NCI-H2081 (cell line): ENCODE data around the gene ATXN1.

ENCODE experiments used
- DNase-seq, 2 experiments: peaks; one replicate each; lab custom pipeline; 2025; lab: John Stamatoyannopoulos, UW

The ATXN1 gene

GRCh38 chr6:16673011-16673797 lies 88.1 kb downstream of the ATXN1 start:
- DNase-seq = no peak

GRCh38 chr6:16671302-16672289 lies 89.7 kb downstream of the ATXN1 start:
- DNase-seq = no peak

DNA sequence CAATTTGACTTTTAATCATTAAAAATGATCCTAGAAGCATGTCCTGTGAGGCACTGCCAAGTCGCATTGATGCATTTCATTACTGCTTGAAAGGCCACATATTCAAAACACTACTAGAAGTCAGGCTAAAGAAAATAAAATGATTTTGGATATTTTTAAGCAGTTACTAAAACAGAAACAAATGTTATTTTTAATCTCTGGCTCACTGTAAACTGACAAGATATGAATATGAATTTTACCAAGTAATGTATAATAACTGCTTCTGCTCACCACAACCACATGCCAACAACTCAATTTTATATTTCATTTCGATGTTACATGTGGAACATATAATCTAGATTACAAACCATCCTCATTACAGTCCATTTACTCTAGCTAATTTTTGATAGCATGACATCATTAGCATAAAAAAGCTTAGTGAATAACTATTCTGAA lies 90.6 kb downstream of the ATXN1 start:
- DNase-seq = no peak

GRCh38 chr6:16670183-16670582 lies 91.1 kb downstream of the ATXN1 start:
- DNase-seq = no peak

GRCh38 chr6:16669227-16669626 lies 92.0 kb downstream of the ATXN1 start:
- peak in 1 of 2 experiments; percentile 12 for DNase-seq

DNA sequence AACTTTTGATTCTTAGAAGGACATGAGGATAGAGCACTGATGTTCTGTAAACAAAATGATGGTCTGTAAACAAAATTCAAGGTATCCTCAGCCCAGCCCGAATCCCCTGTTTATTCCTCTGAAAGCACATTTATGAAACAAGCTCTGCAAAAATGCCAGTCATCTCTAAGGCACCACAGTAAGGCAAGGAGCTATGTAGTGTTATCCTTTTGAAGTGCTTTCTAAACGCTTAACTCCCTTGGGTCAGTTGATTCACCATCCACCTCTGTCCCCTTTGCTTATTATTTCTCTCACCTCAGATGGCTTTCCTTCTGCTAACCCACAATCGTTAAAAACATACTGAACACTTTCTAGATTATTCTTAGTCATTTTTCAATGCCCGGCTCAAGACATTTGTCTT lies 93.8 kb downstream of the ATXN1 start:
- no peak for DNase-seq

- no peak for DNase-seq
Measured at GRCh38 chr6:16665992-16666391, 95.3 kb downstream of the ATXN1 start.

- no peak for DNase-seq
Measured at GRCh38 chr6:16665182-16665581, 96.1 kb downstream of the ATXN1 start.

DNA sequence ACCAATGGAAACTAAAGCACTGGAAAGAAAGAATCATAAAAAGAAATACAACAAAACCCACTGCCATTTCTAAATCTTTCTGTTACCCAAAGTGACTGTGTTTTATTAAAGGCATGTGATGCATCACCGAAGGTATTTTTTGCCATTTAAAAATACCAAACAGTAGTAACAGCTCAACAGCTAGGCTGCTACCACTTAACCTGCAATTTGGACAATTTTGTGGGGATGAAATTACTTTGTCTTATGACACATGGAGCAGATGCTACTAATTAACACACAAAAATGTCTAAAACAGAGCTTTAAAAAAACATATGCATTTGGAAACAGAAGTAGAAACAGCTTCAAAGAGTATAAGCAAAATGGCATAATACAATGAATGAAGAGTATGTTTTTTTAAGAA lies 97.4 kb downstream of the ATXN1 start:
- no peak for DNase-seq

DNA sequence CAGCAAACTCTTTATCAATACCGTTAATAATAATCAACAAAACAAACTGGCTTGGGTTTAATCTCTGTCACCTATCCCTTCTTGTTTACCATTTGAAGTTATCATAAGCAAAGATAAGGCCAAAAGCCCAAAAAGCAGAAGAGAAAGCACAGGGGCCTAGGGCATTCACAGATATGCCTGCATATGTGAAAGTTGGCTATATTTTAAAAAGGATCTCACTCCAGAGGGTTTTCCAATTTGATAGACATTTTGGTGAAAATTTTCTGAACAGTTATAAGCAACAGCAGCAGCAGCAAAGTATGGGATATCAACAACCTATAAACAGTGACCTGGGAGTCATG lies 101.1 kb downstream of the ATXN1 start:
- DNase-seq = no peak

- no peak for DNase-seq
Measured at GRCh38 chr6:16659466-16660156, 101.6 kb downstream of the ATXN1 start.

GRCh38 chr6:16658348-16659034 lies 102.8 kb downstream of the ATXN1 start:
- no peak for DNase-seq

DNA sequence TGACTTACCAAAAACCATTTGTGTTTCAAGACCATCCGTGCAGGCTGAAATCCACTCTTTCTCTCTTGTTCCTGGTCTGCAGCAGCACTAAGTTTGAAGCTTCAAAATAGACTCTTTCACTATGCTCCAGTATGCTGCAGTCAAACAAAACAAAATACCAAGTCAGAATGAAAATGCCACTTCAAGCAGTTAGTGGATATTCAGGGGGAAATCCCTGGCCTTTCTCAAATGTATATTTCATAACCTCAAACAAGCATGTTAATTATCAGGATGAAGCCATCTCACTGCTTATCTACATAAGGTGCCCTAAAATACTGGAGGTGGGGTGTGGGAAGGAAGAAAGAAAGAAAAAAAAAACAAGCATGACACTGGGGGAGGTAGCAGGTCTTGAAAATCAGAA lies 103.5 kb downstream of the ATXN1 start:
- no peak for DNase-seq

DNA sequence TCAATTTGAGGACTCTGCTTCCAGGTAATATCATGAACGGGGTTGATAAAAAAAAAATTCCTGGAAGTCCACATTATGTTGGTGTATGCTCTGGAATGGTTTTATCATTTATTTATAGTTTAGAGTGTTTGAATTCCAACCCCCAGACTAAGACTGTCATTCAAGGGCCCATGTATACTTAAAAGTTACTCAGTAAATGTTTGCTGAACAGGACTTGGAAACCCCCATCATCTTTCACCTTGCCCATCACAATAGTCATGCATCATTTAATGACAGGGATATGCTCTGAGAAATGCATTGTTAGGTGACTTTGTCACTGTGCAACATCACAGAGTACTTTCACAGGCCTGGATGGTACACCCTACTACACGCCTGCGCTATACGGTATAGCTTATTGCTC lies 104.8 kb downstream of the ATXN1 start:
- DNase-seq = no peak

DNA sequence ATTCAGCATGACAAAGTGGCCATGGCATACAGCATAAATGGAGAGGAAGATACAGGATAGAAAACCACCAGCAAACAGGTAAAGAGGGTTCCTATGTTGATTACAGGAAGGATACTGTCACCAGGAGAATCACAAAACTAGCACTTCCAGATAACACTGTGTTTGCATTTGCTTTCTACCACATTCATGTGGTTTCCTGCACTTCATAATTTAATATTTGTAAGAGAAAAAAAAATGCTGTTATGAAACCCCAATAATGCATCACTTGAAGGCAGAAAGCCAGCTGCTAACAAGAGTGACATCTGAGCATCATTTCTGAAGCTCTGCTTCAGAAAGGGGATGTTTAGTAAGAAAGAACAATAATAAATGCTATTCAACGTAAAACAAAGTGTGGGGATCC lies 106.6 kb downstream of the ATXN1 start:
- no peak for DNase-seq

DNA sequence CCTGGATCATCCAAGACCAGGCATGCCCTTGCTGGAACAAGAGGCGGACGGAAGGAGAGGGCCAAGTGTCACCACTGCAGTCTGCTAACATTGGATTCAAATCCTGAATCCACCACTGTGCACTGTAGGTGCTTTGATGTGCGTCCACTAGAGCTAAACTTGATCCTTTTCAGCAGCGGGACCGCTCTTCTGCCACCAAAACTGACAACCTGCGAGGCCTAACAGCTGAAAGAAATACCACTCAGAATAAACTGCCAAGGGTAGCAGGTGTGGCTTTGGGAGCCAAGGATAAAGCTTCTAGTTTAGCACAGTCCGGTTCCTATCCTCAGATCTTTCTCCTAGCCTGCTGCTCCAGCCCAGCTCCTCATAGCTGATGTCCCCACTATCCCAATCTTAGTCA lies 108.0 kb downstream of the ATXN1 start:
- DNase-seq = no peak

- no peak for DNase-seq
Measured at GRCh38 chr6:16651871-16652270, 109.4 kb downstream of the ATXN1 start.

GRCh38 chr6:16649890-16650289 lies 111.4 kb downstream of the ATXN1 start:
- DNase-seq = no peak

GRCh38 chr6:16649241-16649640 lies 112.0 kb downstream of the ATXN1 start:
- DNase-seq = no peak

- no peak for DNase-seq
Measured at GRCh38 chr6:16648003-16648402, 113.3 kb downstream of the ATXN1 start.

GRCh38 chr6:16647422-16647821 lies 113.8 kb downstream of the ATXN1 start:
- DNase-seq = no peak
